GM12875 (cell line): Measurements from ENCODE around the gene SDK1.

ENCODE experiments used
- H3K4me3 ChIP-seq: one replicate; pipeline ENCODE4 v1.5.1; 2011; ENCODE audit warnings: low read depth, low read length, control low read depth
- CTCF ChIP-seq: IDR thresholded peaks from 2 replicates; pipeline ENCODE4 v1.5.1; 2011; ENCODE audit warnings: low read depth, mild to moderate bottlenecking, control low read depth, inconsistent platforms, low read length, moderate library complexity, borderline replicate concordance; ENCODE audit not compliant: insufficient read depth

The SDK1 gene

GRCh38 chr7:3301831-3302618, 973 bp downstream of the SDK1 start:
- no peak overlapping the region for H3K4me3 ChIP-seq
- TF ChIP-seq CTCF: no peak

- TF ChIP-seq CTCF: no peak
- no peak overlapping the region for H3K4me3 ChIP-seq
Observed at GRCh38 chr7:3302681-3303320, 1.7 kb downstream of the SDK1 start.

GRCh38 chr7:3304131-3304530, 3.1 kb downstream of the SDK1 start:
- H3K4me3 ChIP-seq: no peak overlapping the region
- no peak for TF ChIP-seq CTCF

- no peak overlapping the region for H3K4me3 ChIP-seq
- TF ChIP-seq CTCF: no peak
Observed at GRCh38 chr7:3307435-3307834, 6.4 kb downstream of the SDK1 start.

GRCh38 chr7:3309140-3309539, 8.1 kb downstream of the SDK1 start:
- TF ChIP-seq CTCF: no peak
- no peak overlapping the region for H3K4me3 ChIP-seq

- TF ChIP-seq CTCF: no peak
- H3K4me3 ChIP-seq: no peak overlapping the region
Observed at GRCh38 chr7:3309956-3310355, 8.9 kb downstream of the SDK1 start.

GRCh38 chr7:3310884-3311283, 9.8 kb downstream of the SDK1 start:
- H3K4me3 ChIP-seq: no peak overlapping the region
- no peak for TF ChIP-seq CTCF
